ENCODE data around the gene URAD.

The URAD gene

GRCh38 chr13:28000567-28000966, 12.1 kb upstream of the URAD start:
- Histone ChIP-seq H3K27me3 (ENCODE audit: insufficient read depth, low read length) (peaks cover 9% of the 10 kb centered on the region; the same call in 1 of the 2 replicates), H3K36me3 (ENCODE audit: insufficient read depth, low read length) (no peaks in the 10 kb centered on the region), H3K79me2 (ENCODE audit: control insufficient read depth, insufficient read depth, low read length, unreplicated experiment) (no peaks in the 10 kb centered on the region), H2AFZ (ENCODE audit: low read length, unreplicated experiment) (no peak overlapping the region), H3K4me1 (ENCODE audit: control insufficient read depth, insufficient read depth, low read length, unreplicated experiment) (no peaks in the 10 kb centered on the region), H3K27ac (ENCODE audit: low read depth, low read length) (no peak overlapping the region), H3K4me3 (ENCODE audit: low read depth, low read length) (no peak overlapping the region)

GRCh38 chr13:27997904-27998522, 9.5 kb upstream of the URAD start:
- Histone ChIP-seq H3K27ac (ENCODE audit: low read depth, low read length) (no peak overlapping the region), H3K79me2 (ENCODE audit: control insufficient read depth, insufficient read depth, low read length, unreplicated experiment) (no peaks in the 10 kb centered on the region), H3K36me3 (ENCODE audit: insufficient read depth, low read length) (no peaks in the 10 kb centered on the region), H2AFZ (ENCODE audit: low read length, unreplicated experiment) (no peak overlapping the region), H3K4me3 (ENCODE audit: low read depth, low read length) (no peak overlapping the region), H3K27me3 (ENCODE audit: insufficient read depth, low read length) (peaks cover 20% of the 10 kb centered on the region), H3K4me1 (ENCODE audit: control insufficient read depth, insufficient read depth, low read length, unreplicated experiment) (no peaks in the 10 kb centered on the region)

GRCh38 chr13:27991881-27992280, 3.4 kb upstream of the URAD start:
- Histone ChIP-seq H3K79me2 (ENCODE audit: control insufficient read depth, insufficient read depth, low read length, unreplicated experiment) (no peaks in the 10 kb centered on the region), H3K4me3 (ENCODE audit: low read depth, low read length) (no peak overlapping the region), H2AFZ (ENCODE audit: low read length, unreplicated experiment) (no peak overlapping the region), H3K27ac (ENCODE audit: low read depth, low read length) (no peak overlapping the region), H3K27me3 (ENCODE audit: insufficient read depth, low read length) (peaks cover 44% of the 10 kb centered on the region), H3K4me1 (ENCODE audit: control insufficient read depth, insufficient read depth, low read length, unreplicated experiment) (no peaks in the 10 kb centered on the region), H3K36me3 (ENCODE audit: insufficient read depth, low read length) (no peaks in the 10 kb centered on the region)

- no peak overlapping the region for H3K4me3 ChIP-seq (ENCODE audit: low read depth, low read length)
- H3K79me2 ChIP-seq (ENCODE audit: control insufficient read depth, insufficient read depth, low read length, unreplicated experiment) = no peaks in the 10 kb centered on the region
- H3K27ac ChIP-seq (ENCODE audit: low read depth, low read length) = no peak overlapping the region
- H2AFZ ChIP-seq (ENCODE audit: low read length, unreplicated experiment) = no peak overlapping the region
- H3K27me3 ChIP-seq (ENCODE audit: insufficient read depth, low read length) = peaks cover 75% of the 10 kb centered on the region
- H3K36me3 ChIP-seq (ENCODE audit: insufficient read depth, low read length) = no peaks in the 10 kb centered on the region
- H3K4me1 ChIP-seq (ENCODE audit: control insufficient read depth, insufficient read depth, low read length, unreplicated experiment) = no peaks in the 10 kb centered on the region
These were observed 2.9 kb downstream of the URAD start for GRCh38 chr13:27985600-27985999.

GRCh38 chr13:27982361-27982760, 6.1 kb downstream of the URAD start:
- Histone ChIP-seq H3K27me3 (ENCODE audit: insufficient read depth, low read length) (peaks cover 88% of the 10 kb centered on the region), H3K27ac (ENCODE audit: low read depth, low read length) (no peak overlapping the region), H3K36me3 (ENCODE audit: insufficient read depth, low read length) (no peaks in the 10 kb centered on the region), H3K4me1 (ENCODE audit: control insufficient read depth, insufficient read depth, low read length, unreplicated experiment) (no peaks in the 10 kb centered on the region), H3K79me2 (ENCODE audit: control insufficient read depth, insufficient read depth, low read length, unreplicated experiment) (no peaks in the 10 kb centered on the region), H2AFZ (ENCODE audit: low read length, unreplicated experiment) (no peak overlapping the region), H3K4me3 (ENCODE audit: low read depth, low read length) (no peak overlapping the region)

GRCh38 chr13:27981006-27981708, 7.3 kb downstream of the URAD start:
- H3K27ac ChIP-seq (ENCODE audit: low read depth, low read length) = no peak overlapping the region
- peaks cover 87% of the 10 kb centered on the region for H3K27me3 ChIP-seq (ENCODE audit: insufficient read depth, low read length)
- no peak overlapping the region for H2AFZ ChIP-seq (ENCODE audit: low read length, unreplicated experiment)
- H3K4me3 ChIP-seq (ENCODE audit: low read depth, low read length) = no peak overlapping the region
- H3K4me1 ChIP-seq (ENCODE audit: control insufficient read depth, insufficient read depth, low read length, unreplicated experiment) = no peaks in the 10 kb centered on the region
- no peaks in the 10 kb centered on the region for H3K36me3 ChIP-seq (ENCODE audit: insufficient read depth, low read length)
- H3K79me2 ChIP-seq (ENCODE audit: control insufficient read depth, insufficient read depth, low read length, unreplicated experiment) = no peaks in the 10 kb centered on the region

- H3K4me1 ChIP-seq (ENCODE audit: control insufficient read depth, insufficient read depth, low read length, unreplicated experiment) = no peaks in the 10 kb centered on the region
- peaks cover 87% of the 10 kb centered on the region for H3K27me3 ChIP-seq (ENCODE audit: insufficient read depth, low read length)
- no peaks in the 10 kb centered on the region for H3K79me2 ChIP-seq (ENCODE audit: control insufficient read depth, insufficient read depth, low read length, unreplicated experiment)
- H3K4me3 ChIP-seq (ENCODE audit: low read depth, low read length) = no peak overlapping the region
- no peaks in the 10 kb centered on the region for H3K36me3 ChIP-seq (ENCODE audit: insufficient read depth, low read length)
- no peak overlapping the region for H3K27ac ChIP-seq (ENCODE audit: low read depth, low read length)
- H2AFZ ChIP-seq (ENCODE audit: low read length, unreplicated experiment) = no peak overlapping the region
These were observed 8.1 kb downstream of the URAD start for GRCh38 chr13:27980280-27980998.

GRCh38 chr13:27979765-27980279, 8.7 kb downstream of the URAD start:
- Histone ChIP-seq H3K4me3 (ENCODE audit: low read depth, low read length) (no peak overlapping the region), H3K79me2 (ENCODE audit: control insufficient read depth, insufficient read depth, low read length, unreplicated experiment) (no peaks in the 10 kb centered on the region), H3K36me3 (ENCODE audit: insufficient read depth, low read length) (no peaks in the 10 kb centered on the region), H3K27me3 (ENCODE audit: insufficient read depth, low read length) (peaks cover 91% of the 10 kb centered on the region), H2AFZ (ENCODE audit: low read length, unreplicated experiment) (no peak overlapping the region), H3K27ac (ENCODE audit: low read depth, low read length) (no peak overlapping the region), H3K4me1 (ENCODE audit: control insufficient read depth, insufficient read depth, low read length, unreplicated experiment) (no peaks in the 10 kb centered on the region)

- H3K36me3 ChIP-seq (ENCODE audit: insufficient read depth, low read length) = no peaks in the 10 kb centered on the region
These were observed 9.4 kb downstream of the URAD start for GRCh38 chr13:27979001-27979643.

GRCh38 chr13:27978301-27978968, 10.1 kb downstream of the URAD start:
- Histone ChIP-seq H2AFZ (ENCODE audit: low read length, unreplicated experiment) (no peak overlapping the region), H3K27me3 (ENCODE audit: insufficient read depth, low read length) (peaks cover 99% of the 10 kb centered on the region), H3K27ac (ENCODE audit: low read depth, low read length) (no peak overlapping the region), H3K79me2 (ENCODE audit: control insufficient read depth, insufficient read depth, low read length, unreplicated experiment) (no peaks in the 10 kb centered on the region), H3K4me3 (ENCODE audit: low read depth, low read length) (no peak overlapping the region), H3K36me3 (ENCODE audit: insufficient read depth, low read length) (no peaks in the 10 kb centered on the region), H3K4me1 (ENCODE audit: control insufficient read depth, insufficient read depth, low read length, unreplicated experiment) (no peaks in the 10 kb centered on the region)

More at GRCh38 chr13:27979001-27979643, 9.4 kb downstream of the URAD start:
- no peak overlapping the region for H3K4me3 ChIP-seq (ENCODE audit: low read depth, low read length)
- H3K27me3 ChIP-seq (ENCODE audit: insufficient read depth, low read length) = peaks cover 98% of the 10 kb centered on the region
- H3K4me1 ChIP-seq (ENCODE audit: control insufficient read depth, insufficient read depth, low read length, unreplicated experiment) = no peaks in the 10 kb centered on the region
- no peak overlapping the region for H3K27ac ChIP-seq (ENCODE audit: low read depth, low read length)
- no peaks in the 10 kb centered on the region for H3K79me2 ChIP-seq (ENCODE audit: control insufficient read depth, insufficient read depth, low read length, unreplicated experiment)
- no peak overlapping the region for H2AFZ ChIP-seq (ENCODE audit: low read length, unreplicated experiment)

Data from ACC112 (cell line).